Prostate gland (tissue), 2 donors: ENCODE measurements around the gene EEF1AKMT4. TPM values are rescaled to one million over a fixed set of nuclear protein-coding genes. Genes with fewer than 3 reads are reported as not detected.

Experiments
- DNase-seq: peaks from one replicate; pipeline ENCODE4 v3.0.0-alpha.2; 2019; ENCODE audit warnings: low spot score
- H3K27ac ChIP-seq, 2 donors: fragments of 200-600 bp; sonication (generic); 2 replicates each; pipeline ENCODE4 v1.5.1; 2017 to 2019
- H3K27me3 ChIP-seq: fragments of 200-600 bp; sonication (generic); replicated peaks from 2 replicates; pipeline ENCODE4 v1.5.1; 2019; ENCODE audit not compliant: insufficient read depth
- H3K36me3 ChIP-seq, 2 donors: fragments of 200-600 bp; sonication (generic); 1 replicate in 1 of 2; 2 replicates in 1 of 2; pipeline versions ENCODE4 v1.5.1 to v1.8.1; 2017 to 2019
- H3K4me1 ChIP-seq: fragments of 200-600 bp; sonication (generic); replicated peaks from 2 replicates; pipeline ENCODE4 v1.5.1; 2019
- H3K4me3 ChIP-seq, 2 donors: fragments of 200-600 bp; sonication (generic); 2 replicates each; pipeline ENCODE4 v1.5.1; 2017 to 2019
- H3K9me3 ChIP-seq: fragments of 200-600 bp; sonication (generic); 2 replicates; pipeline ENCODE4 v1.5.1; 2017
- POLR2A ChIP-seq: fragments of 450-650 bp; IDR thresholded peaks from one replicate; pipeline ENCODE4 v1.6.1; 2016; ENCODE audit warnings: antibody characterized with exemption, mild to moderate bottlenecking
- POLR2AphosphoS5 ChIP-seq: sonication (generic); formaldehyde crosslinking; IDR thresholded peaks from one replicate; pipeline ENCODE4 v1.6.1; 2017; ENCODE audit warnings: antibody characterized with exemption
- WGBS: methylation state at CpG from one replicate; pipeline ENCODE4 v1.1.5; 2018; 5-methylcytosine and 5-hydroxymethylcytosine counted together
- intact Hi-C: fragments of 100-400 bp; cut with DNase I; formaldehyde crosslinking; loops from one replicate; pipeline ENCODE4 v1.14.2; 2022
- total RNA-seq, 2 donors: library from RNA; depleted of rRNA; stranded (reverse); fragments of >200 nt; gene quantifications; one replicate each; pipeline ENCODE4 v1.1.0, GENCODE V29; 2016
- TF ChIP-seq, protein P1 (sequence below), 4 experiments: fragments of 200-600 bp in 2 of 4; fragments of 450-650 bp in 2 of 4; sonication (generic) in 2 of 4; IDR thresholded peaks; 1 replicate in 3 of 4; 2 replicates in 1 of 4; pipeline ENCODE4 v1.5.1; 2016 to 2019; ENCODE audit warnings: antibody characterized with exemption in 4 of 4, mild to moderate bottlenecking in 2 of 4, moderate library complexity in 2 of 4

The EEF1AKMT4 gene
- total RNA-seq, 2 donors from 2014 or later, result 6.1 TPM

DNA sequence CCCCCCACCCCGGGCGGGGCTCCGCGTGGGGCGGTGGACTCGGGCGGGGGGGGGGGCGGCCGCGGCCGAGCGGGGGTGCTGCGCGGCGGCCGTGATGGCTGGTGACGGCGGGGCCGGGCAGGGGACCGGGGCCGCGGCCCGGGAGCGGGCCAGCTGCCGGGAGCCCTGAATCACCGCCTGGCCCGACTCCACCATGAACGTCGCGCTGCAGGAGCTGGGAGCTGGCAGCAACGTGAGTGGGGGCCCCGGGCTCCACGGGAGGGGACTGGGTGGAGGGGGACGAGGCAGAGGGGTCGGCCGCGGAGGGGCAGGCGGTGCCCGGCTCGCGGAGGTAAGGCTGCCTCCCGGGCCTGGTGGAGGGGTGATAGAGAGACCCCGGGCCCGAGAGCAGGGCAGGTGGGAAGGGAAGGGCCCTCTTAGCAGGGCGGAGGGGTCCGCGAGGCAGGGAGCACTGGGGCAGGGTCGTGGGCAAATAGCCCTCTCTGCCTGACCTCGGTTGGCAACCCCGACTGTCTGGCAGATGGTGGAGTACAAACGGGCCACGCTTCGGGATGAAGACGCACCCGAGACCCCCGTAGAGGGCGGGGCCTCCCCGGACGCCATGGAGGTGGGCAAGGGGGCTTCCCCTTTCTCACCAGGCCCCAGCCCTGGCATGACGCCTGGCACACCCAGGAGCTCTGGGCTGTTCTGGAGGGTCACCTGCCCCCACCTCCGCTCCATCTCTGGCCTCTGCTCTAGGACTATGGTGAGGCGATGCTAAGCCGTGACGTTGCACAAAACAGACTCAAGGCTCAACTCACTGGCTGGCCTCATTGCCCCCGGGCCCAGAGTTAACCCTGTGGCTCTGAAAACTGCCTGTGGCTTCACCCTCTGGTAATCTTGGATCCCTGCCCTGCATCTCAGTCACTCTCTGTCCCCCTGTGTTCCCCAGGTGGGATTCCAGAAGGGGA, 26.8 kb downstream of the EEF1AKMT4 start, which contains the start of gene ECE2:
TSS of gene ECE2 (plus strand) at position 62 of the 950 bp plus-strand sequence. CDS start at position 194, 132 bp downstream.
- 13% methylated on average over 43 of the region's 65 CpGs for WGBS
- intact Hi-C loops, result no loop called here
- peaks cover 8% of the 10 kb centered on the region for H3K27me3 ChIP-seq
- DNase-seq, result no peak
- H3K9me3 ChIP-seq, result no peaks in the 10 kb centered on the region
- H3K4me3 ChIP-seq, result peak within 1 kb of the TSS in 1 of 2 donors; percentile 13
- no peaks in the 10 kb centered on the region for H3K4me1 ChIP-seq
- no peaks in the 10 kb centered on the region for H3K36me3 ChIP-seq
- TF ChIP-seq POLR2AphosphoS5 (no peak), POLR2A (no peak)
- TF ChIP-seq, protein P1, sequence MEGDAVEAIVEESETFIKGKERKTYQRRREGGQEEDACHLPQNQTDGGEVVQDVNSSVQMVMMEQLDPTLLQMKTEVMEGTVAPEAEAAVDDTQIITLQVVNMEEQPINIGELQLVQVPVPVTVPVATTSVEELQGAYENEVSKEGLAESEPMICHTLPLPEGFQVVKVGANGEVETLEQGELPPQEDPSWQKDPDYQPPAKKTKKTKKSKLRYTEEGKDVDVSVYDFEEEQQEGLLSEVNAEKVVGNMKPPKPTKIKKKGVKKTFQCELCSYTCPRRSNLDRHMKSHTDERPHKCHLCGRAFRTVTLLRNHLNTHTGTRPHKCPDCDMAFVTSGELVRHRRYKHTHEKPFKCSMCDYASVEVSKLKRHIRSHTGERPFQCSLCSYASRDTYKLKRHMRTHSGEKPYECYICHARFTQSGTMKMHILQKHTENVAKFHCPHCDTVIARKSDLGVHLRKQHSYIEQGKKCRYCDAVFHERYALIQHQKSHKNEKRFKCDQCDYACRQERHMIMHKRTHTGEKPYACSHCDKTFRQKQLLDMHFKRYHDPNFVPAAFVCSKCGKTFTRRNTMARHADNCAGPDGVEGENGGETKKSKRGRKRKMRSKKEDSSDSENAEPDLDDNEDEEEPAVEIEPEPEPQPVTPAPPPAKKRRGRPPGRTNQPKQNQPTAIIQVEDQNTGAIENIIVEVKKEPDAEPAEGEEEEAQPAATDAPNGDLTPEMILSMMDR (IDR thresholded peaks at IDR 0.05), result no peak
- H3K27ac ChIP-seq, result no peak within 1 kb of the TSS

DNA sequence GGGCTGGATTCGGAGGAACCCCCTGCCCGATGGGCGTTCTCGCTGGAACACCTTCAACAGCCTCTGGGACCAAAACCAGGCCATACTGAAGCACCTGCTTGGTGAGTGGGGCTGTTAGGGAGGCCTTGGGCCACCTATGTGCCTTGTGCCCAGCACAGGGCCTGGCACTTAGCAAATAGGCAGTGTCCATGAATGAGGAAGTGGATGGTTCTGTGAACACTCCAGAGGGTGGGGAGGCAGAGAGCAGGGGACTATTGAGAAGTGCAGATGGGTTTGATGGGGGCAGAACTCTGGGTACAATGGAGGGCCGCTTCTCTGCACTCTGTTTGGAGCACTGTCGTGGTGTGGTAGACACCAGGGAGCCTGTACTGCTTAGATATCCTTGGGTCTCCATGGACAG, 27.9 kb downstream of the EEF1AKMT4 start:
- H3K9me3 ChIP-seq, result no peaks in the 10 kb centered on the region
- no peaks in the 10 kb centered on the region for H3K36me3 ChIP-seq
- intact Hi-C loops, result no loop called here
- WGBS, result 94% methylated on average over 6 of the region's 6 CpGs
- TF ChIP-seq POLR2AphosphoS5, result no peak
- no peak for TF ChIP-seq POLR2A
- TF ChIP-seq, protein P1 (IDR thresholded peaks at IDR 0.05), result no peak
- peaks cover 8% of the 10 kb centered on the region for H3K27me3 ChIP-seq
- no peak overlapping the region for H3K27ac ChIP-seq
- H3K4me3 ChIP-seq, result no peak overlapping the region
- no peaks in the 10 kb centered on the region for H3K4me1 ChIP-seq
- DNase-seq, result no peak

DNA sequence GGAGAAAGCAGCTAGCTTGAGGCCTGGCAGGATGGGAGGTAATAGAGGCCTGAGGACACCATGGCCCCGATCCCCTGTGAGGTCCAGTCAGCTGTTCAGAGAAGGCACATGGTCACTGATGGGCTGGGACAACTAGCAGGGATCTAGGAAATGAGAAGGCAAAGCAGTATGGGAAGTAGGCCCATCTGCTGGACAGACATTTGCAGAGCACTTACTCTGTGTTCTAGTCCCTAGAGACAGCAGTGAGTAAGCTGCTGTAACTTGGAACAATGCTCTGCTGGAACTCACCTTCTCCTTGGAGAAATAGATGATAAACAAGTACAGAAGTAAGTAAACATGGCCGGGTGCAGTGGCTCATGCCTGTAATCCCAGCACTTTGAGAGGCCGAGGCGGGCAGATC, 33.5 kb downstream of the EEF1AKMT4 start:
- no peaks in the 10 kb centered on the region for H3K4me1 ChIP-seq
- WGBS, result 81% methylated on average over 4 of the region's 4 CpGs
- intact Hi-C loops, result no loop called here

GRCh38 chr3:184283681-184284080, 34.2 kb downstream of the EEF1AKMT4 start:
- no peaks in the 10 kb centered on the region for H3K27me3 ChIP-seq
- TF ChIP-seq, protein P1 (IDR thresholded peaks at IDR 0.05), result no peak
- TF ChIP-seq POLR2AphosphoS5, result no peak
- no peak for TF ChIP-seq POLR2A
- H3K4me3 ChIP-seq, result no peak overlapping the region
- 88% methylated on average over 8 of the region's 8 CpGs for WGBS
- no peak overlapping the region for H3K27ac ChIP-seq
- no peak for DNase-seq
- H3K4me1 ChIP-seq, result no peaks in the 10 kb centered on the region
- no peaks in the 10 kb centered on the region for H3K9me3 ChIP-seq
- H3K36me3 ChIP-seq, result no peaks in the 10 kb centered on the region
- intact Hi-C loops, result no loop called here

More for the DNA sequence above, 33.5 kb downstream of the EEF1AKMT4 start:
- no peak for TF ChIP-seq POLR2AphosphoS5
- TF ChIP-seq, protein P1 (IDR thresholded peaks at IDR 0.05), result no peak
- H3K36me3 ChIP-seq, result no peaks in the 10 kb centered on the region
- H3K27ac ChIP-seq, result no peak overlapping the region
- no peak for DNase-seq
- no peak overlapping the region for H3K4me3 ChIP-seq
- H3K27me3 ChIP-seq, result no peaks in the 10 kb centered on the region
- no peaks in the 10 kb centered on the region for H3K9me3 ChIP-seq
